Activated CD4-positive, alpha-beta T cell treated with anti-CD3 and anti-CD28 coated beads, Interleukin-2, amount 10 ng/mL, durations not matched to agents 24 days and 14 days (primary cell): ENCODE measurements around the gene PLA2G2D. TPM values are rescaled to one million over a fixed set of nuclear protein-coding genes. Genes with fewer than 3 reads are reported as not detected.
A peak's percentile ranks its signal among the peaks of the same experiment; 100 is the strongest.

Source experiments
- DNase-seq: peaks from one replicate; pipeline ENCODE4 v3.0.0; 2022
- H3K27ac Mint-ChIP-seq: one replicate; pipeline ENCODE4 v1.8.0; 2022; ENCODE audit warnings: mild to moderate bottlenecking, mixed read lengths
- H3K27me3 Mint-ChIP-seq: one replicate; pipeline ENCODE4 v1.8.0; 2022; ENCODE audit warnings: mixed read lengths
- H3K36me3 Mint-ChIP-seq: one replicate; pipeline ENCODE4 v1.8.0; 2022; ENCODE audit warnings: low read depth, mild to moderate bottlenecking, mixed read lengths
- H3K4me1 Mint-ChIP-seq: one replicate; pipeline ENCODE4 v1.8.0; 2021; ENCODE audit warnings: mixed read lengths
- H3K4me3 Mint-ChIP-seq: one replicate; pipeline ENCODE4 v1.8.0; 2022; ENCODE audit warnings: mild to moderate bottlenecking, moderate library complexity, mixed read lengths
- H3K9me3 Mint-ChIP-seq: one replicate; pipeline ENCODE4 v1.8.0; 2021; ENCODE audit warnings: mixed read lengths
- intact Hi-C: fragments of 100-400 bp; cut with micrococcal nuclease; formaldehyde crosslinking; loops from one replicate; pipeline ENCODE4 v1.15.1; 2023
- total RNA-seq: library from RNA; stranded (reverse); gene quantifications from 2 replicates; pipeline ENCODE4 v1.2.3, GENCODE V29; 2022

PLA2G2D gene
- total RNA-seq, 1 donor from 2014 or later: not detected

- Mint-ChIP-seq H3K4me3 (no peak overlapping the region), H3K27me3 (peaks cover 19% of the 10 kb centered on the region), H3K9me3 (no peaks in the 10 kb centered on the region), H3K27ac (no peak overlapping the region), H3K4me1 (no peaks in the 10 kb centered on the region), H3K36me3 (no peaks in the 10 kb centered on the region)
- intact Hi-C loops: no loop called here
- DNase-seq: no peak
These were observed 23.5 kb downstream of the PLA2G2D start for GRCh38 chr1:20095564-20096434.

GRCh38 chr1:20093940-20094391 lies 25.4 kb downstream of the PLA2G2D start:
- no peak overlapping the region for H3K4me3 Mint-ChIP-seq
- intact Hi-C loops: no loop called here
- H3K27me3 Mint-ChIP-seq: peaks cover 19% of the 10 kb centered on the region
- no peaks in the 10 kb centered on the region for H3K36me3 Mint-ChIP-seq
- no peaks in the 10 kb centered on the region for H3K9me3 Mint-ChIP-seq
- no peak for DNase-seq
- no peaks in the 10 kb centered on the region for H3K4me1 Mint-ChIP-seq
- H3K27ac Mint-ChIP-seq: no peak overlapping the region

- Mint-ChIP-seq H3K4me3 (no peak overlapping the region), H3K36me3 (no peaks in the 10 kb centered on the region), H3K4me1 (no peaks in the 10 kb centered on the region), H3K27ac (no peak overlapping the region), H3K9me3 (no peaks in the 10 kb centered on the region), H3K27me3 (peaks cover 19% of the 10 kb centered on the region)
- DNase-seq: no peak
- intact Hi-C loops: no loop called here
These were observed 26.0 kb downstream of the PLA2G2D start for GRCh38 chr1:20093303-20093702.

GRCh38 chr1:20090641-20091040 lies 28.7 kb downstream of the PLA2G2D start:
- DNase-seq: no peak
- no peaks in the 10 kb centered on the region for H3K4me1 Mint-ChIP-seq
- intact Hi-C loops: no loop called here
- H3K27me3 Mint-ChIP-seq: peaks cover 19% of the 10 kb centered on the region
- H3K36me3 Mint-ChIP-seq: no peaks in the 10 kb centered on the region
- no peak overlapping the region for H3K27ac Mint-ChIP-seq
- no peak overlapping the region for H3K4me3 Mint-ChIP-seq
- H3K9me3 Mint-ChIP-seq: no peaks in the 10 kb centered on the region

GRCh38 chr1:20090119-20090518 lies 29.2 kb downstream of the PLA2G2D start:
- intact Hi-C loops: no loop called here
- H3K27ac Mint-ChIP-seq: no peak overlapping the region
- no peaks in the 10 kb centered on the region for H3K9me3 Mint-ChIP-seq
- H3K4me1 Mint-ChIP-seq: no peaks in the 10 kb centered on the region
- H3K4me3 Mint-ChIP-seq: no peak overlapping the region
- no peak for DNase-seq
- H3K36me3 Mint-ChIP-seq: no peaks in the 10 kb centered on the region
- peaks cover 16% of the 10 kb centered on the region for H3K27me3 Mint-ChIP-seq

- Mint-ChIP-seq H3K27me3 (peaks cover 13% of the 10 kb centered on the region), H3K36me3 (no peaks in the 10 kb centered on the region), H3K4me3 (no peak overlapping the region), H3K4me1 (no peaks in the 10 kb centered on the region), H3K9me3 (no peaks in the 10 kb centered on the region), H3K27ac (no peak overlapping the region)
- DNase-seq: no peak
- intact Hi-C loops: no loop called here
These were observed 29.8 kb downstream of the PLA2G2D start for GRCh38 chr1:20089328-20090077.

GRCh38 chr1:20087668-20088067 lies 31.7 kb downstream of the PLA2G2D start:
- Mint-ChIP-seq H3K27ac (no peak overlapping the region), H3K27me3 (peaks cover 9% of the 10 kb centered on the region), H3K4me1 (no peaks in the 10 kb centered on the region), H3K4me3 (no peak overlapping the region), H3K9me3 (no peaks in the 10 kb centered on the region), H3K36me3 (no peaks in the 10 kb centered on the region)
- intact Hi-C loops: no loop called here
- DNase-seq: no peak

GRCh38 chr1:20086800-20087199 lies 32.5 kb downstream of the PLA2G2D start:
- no peak for DNase-seq
- H3K36me3 Mint-ChIP-seq: no peaks in the 10 kb centered on the region
- no peaks in the 10 kb centered on the region for H3K4me1 Mint-ChIP-seq
- intact Hi-C loops: no loop called here
- H3K27ac Mint-ChIP-seq: no peak overlapping the region
- peaks cover 10% of the 10 kb centered on the region for H3K27me3 Mint-ChIP-seq
- H3K4me3 Mint-ChIP-seq: no peak overlapping the region
- no peaks in the 10 kb centered on the region for H3K9me3 Mint-ChIP-seq

- H3K27ac Mint-ChIP-seq: no peak overlapping the region
- peaks cover 26% of the 10 kb centered on the region for H3K27me3 Mint-ChIP-seq
- H3K9me3 Mint-ChIP-seq: no peaks in the 10 kb centered on the region
- H3K4me3 Mint-ChIP-seq: no peak overlapping the region
- H3K36me3 Mint-ChIP-seq: no peaks in the 10 kb centered on the region
- no peak for DNase-seq
- intact Hi-C loops: no loop called here
- peaks cover 7% of the 10 kb centered on the region for H3K4me1 Mint-ChIP-seq
These were observed 36.0 kb downstream of the PLA2G2D start for GRCh38 chr1:20083178-20083944.

GRCh38 chr1:20082772-20083171 lies 36.6 kb downstream of the PLA2G2D start:
- peaks cover 7% of the 10 kb centered on the region for H3K4me1 Mint-ChIP-seq
- H3K36me3 Mint-ChIP-seq: no peaks in the 10 kb centered on the region
- peaks cover 32% of the 10 kb centered on the region for H3K27me3 Mint-ChIP-seq
- H3K9me3 Mint-ChIP-seq: no peaks in the 10 kb centered on the region
- H3K27ac Mint-ChIP-seq: no peak overlapping the region
- DNase-seq: no peak
- no peak overlapping the region for H3K4me3 Mint-ChIP-seq
- intact Hi-C loops: no loop called here

- Mint-ChIP-seq H3K9me3 (no peaks in the 10 kb centered on the region), H3K27ac (no peak overlapping the region), H3K4me3 (no peak overlapping the region), H3K4me1 (peaks cover 7% of the 10 kb centered on the region), H3K27me3 (peaks cover 34% of the 10 kb centered on the region), H3K36me3 (no peaks in the 10 kb centered on the region)
- intact Hi-C loops: no loop called here
- DNase-seq: no peak
These were observed 38.0 kb downstream of the PLA2G2D start for GRCh38 chr1:20081353-20081810.

GRCh38 chr1:20080441-20081352 lies 38.6 kb downstream of the PLA2G2D start:
- Mint-ChIP-seq H3K27me3 (peaks cover 36% of the 10 kb centered on the region), H3K4me3 (no peak overlapping the region), H3K36me3 (no peaks in the 10 kb centered on the region), H3K27ac (no peak overlapping the region), H3K9me3 (no peaks in the 10 kb centered on the region), H3K4me1 (peaks cover 7% of the 10 kb centered on the region)
- peak; percentile 61 for DNase-seq
- intact Hi-C loops: no loop called here
